ENCODE data around the gene ATP6V1D.
"Not testable (repeated sequence)": the region's sequence is repeated elsewhere in the genome, so short reads cannot be mapped to it uniquely, and the experiment has no call there.

ATP6V1D gene

GRCh38 chr14:67359775-67360469 lies at the start of gene ATP6V1D, which contains the start of gene EIF2S1:
TSS of gene ATP6V1D (minus strand) at chr14:67359804. CDS start at chr14:67359698, 106 bp downstream.
TSS of gene EIF2S1 (plus strand) at chr14:67360328. CDS start at chr14:67364768, 4,440 bp downstream.
- peak; percentile 100 for DNase-seq

- not testable (repeated sequence) for DNase-seq
These were observed 48.7 kb upstream of the ATP6V1D start for GRCh38 chr14:67408122-67408801.

- no peak for DNase-seq
These were observed 46.2 kb upstream of the ATP6V1D start for GRCh38 chr14:67405771-67406170.

- DNase-seq, result no peak
These were observed 40.8 kb upstream of the ATP6V1D start for GRCh38 chr14:67400434-67400833.

- DNase-seq, result no peak
These were observed 37.9 kb upstream of the ATP6V1D start for GRCh38 chr14:67397536-67397935.

- no peak for DNase-seq
These were observed 36.9 kb upstream of the ATP6V1D start for GRCh38 chr14:67396381-67396970.

GRCh38 chr14:67395876-67396189 lies 36.2 kb upstream of the ATP6V1D start:
- DNase-seq, result no peak

GRCh38 chr14:67395086-67395875 lies 35.7 kb upstream of the ATP6V1D start:
- no peak for DNase-seq

GRCh38 chr14:67393689-67394088 lies 34.1 kb upstream of the ATP6V1D start:
- DNase-seq, result no peak

GRCh38 chr14:67392800-67393199 lies 33.2 kb upstream of the ATP6V1D start:
- no peak for DNase-seq

GRCh38 chr14:67392123-67392522 lies 32.5 kb upstream of the ATP6V1D start:
- no peak for DNase-seq

- DNase-seq, result no peak
These were observed 31.7 kb upstream of the ATP6V1D start for GRCh38 chr14:67391268-67391667.

- DNase-seq, result no peak
These were observed 30.4 kb upstream of the ATP6V1D start for GRCh38 chr14:67389811-67390534.

- no peak for DNase-seq
These were observed 29.7 kb upstream of the ATP6V1D start for GRCh38 chr14:67389275-67389674.

- DNase-seq, result no peak
These were observed 27.6 kb upstream of the ATP6V1D start for GRCh38 chr14:67387195-67387594.

- DNase-seq, result no peak
These were observed 26.0 kb upstream of the ATP6V1D start for GRCh38 chr14:67385618-67386017.

- DNase-seq, result no peak
These were observed 25.5 kb upstream of the ATP6V1D start for GRCh38 chr14:67385120-67385519.

GRCh38 chr14:67377916-67378315 lies 18.3 kb upstream of the ATP6V1D start:
- no peak for DNase-seq

GRCh38 chr14:67373347-67373746 lies 13.7 kb upstream of the ATP6V1D start:
- no peak for DNase-seq

GRCh38 chr14:67372833-67373232 lies 13.2 kb upstream of the ATP6V1D start:
- DNase-seq, result no peak

GRCh38 chr14:67371247-67372148 lies 11.9 kb upstream of the ATP6V1D start:
- DNase-seq, result no peak

- no peak for DNase-seq
These were observed 11.2 kb upstream of the ATP6V1D start for GRCh38 chr14:67370830-67371229.

Data from left hindlimb (tissue), 1 donor.